ENCODE measurements around the gene PBX3. TPM values are rescaled to one million over a fixed set of nuclear protein-coding genes. Genes with fewer than 3 reads are reported as not detected.

The PBX3 gene
- total RNA-seq, 4 donors from 2014 or later, result 5.1 to 360 (median 44.1) TPM

DNA sequence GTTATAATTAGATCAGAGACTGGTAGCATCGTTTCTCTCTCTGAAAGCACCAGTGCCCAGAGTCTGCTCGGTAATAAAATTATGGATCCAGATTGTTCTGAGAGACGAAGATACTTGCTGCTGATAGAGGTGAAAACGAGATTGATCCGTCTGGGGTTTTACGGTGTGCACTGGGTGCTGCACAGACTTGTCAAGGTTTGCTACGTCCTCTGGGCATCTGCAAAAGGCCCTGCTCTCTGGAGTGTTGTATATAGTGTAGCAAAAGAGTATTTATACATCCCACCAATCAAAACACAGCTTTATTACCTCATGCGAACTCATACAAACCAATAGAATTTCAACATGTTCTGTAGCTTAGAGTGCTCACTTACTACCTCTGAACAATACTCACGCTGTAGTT, 219.3 kb downstream of the PBX3 start:
- H3K9me3 ChIP-seq, result no peaks in the 10 kb centered on the region

DNA sequence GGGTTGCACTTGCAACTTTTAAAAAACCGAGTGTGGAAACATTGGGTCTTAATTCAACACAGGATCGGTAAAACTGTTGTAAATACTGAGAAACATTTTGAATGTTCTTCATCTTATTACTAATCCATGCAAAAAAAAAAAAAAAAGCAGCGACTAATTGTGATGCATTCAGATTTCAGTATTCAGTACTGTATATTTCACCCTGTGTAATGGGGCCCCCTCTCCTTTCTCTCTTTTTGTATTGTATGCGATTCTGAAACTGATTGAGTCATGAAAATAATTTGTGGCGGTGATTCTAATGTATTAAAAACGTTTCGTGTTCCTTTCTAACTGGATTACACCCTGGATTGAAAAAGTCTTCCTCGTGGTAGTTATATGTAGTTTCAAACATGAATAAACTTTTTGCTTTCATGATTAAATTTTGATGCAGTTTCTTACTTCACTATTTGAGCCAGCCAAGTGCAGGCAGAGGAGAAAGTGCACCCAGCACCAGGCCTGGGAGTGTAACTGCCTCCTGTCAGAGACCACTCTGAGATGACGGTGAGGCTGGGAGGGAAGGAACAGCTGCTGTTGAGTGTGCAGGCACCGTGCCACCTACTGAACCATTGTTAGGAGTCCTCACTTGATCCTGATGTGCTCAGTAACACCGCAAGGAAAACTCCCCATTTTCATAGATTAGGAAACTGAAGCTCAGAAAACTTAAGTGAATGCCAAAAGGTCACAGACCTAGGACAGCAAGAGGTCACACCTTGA, 220.0 kb downstream of the PBX3 start:
- intact Hi-C loops (cut with DNase I; ENCODE audit: low total_unique reads), result no loop called here
- no peak overlapping the region for H3K27ac ChIP-seq

More for the DNA sequence above, 219.3 kb downstream of the PBX3 start:
- Histone ChIP-seq H3K36me3 (no peaks in the 10 kb centered on the region), H3K27ac (no peak overlapping the region), H3K4me3 (no peak overlapping the region), H3K4me1 (no peaks in the 10 kb centered on the region), H3K27me3 (no peaks in the 10 kb centered on the region)
- TF ChIP-seq, protein P1, sequence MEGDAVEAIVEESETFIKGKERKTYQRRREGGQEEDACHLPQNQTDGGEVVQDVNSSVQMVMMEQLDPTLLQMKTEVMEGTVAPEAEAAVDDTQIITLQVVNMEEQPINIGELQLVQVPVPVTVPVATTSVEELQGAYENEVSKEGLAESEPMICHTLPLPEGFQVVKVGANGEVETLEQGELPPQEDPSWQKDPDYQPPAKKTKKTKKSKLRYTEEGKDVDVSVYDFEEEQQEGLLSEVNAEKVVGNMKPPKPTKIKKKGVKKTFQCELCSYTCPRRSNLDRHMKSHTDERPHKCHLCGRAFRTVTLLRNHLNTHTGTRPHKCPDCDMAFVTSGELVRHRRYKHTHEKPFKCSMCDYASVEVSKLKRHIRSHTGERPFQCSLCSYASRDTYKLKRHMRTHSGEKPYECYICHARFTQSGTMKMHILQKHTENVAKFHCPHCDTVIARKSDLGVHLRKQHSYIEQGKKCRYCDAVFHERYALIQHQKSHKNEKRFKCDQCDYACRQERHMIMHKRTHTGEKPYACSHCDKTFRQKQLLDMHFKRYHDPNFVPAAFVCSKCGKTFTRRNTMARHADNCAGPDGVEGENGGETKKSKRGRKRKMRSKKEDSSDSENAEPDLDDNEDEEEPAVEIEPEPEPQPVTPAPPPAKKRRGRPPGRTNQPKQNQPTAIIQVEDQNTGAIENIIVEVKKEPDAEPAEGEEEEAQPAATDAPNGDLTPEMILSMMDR (IDR thresholded peaks at IDR 0.05), result no peak
- no peak for TF ChIP-seq POLR2A (IDR thresholded peaks at IDR 0.05)
- no peak for DNase-seq
- intact Hi-C loops (cut with DNase I; ENCODE audit: low total_unique reads), result no loop called here

DNA sequence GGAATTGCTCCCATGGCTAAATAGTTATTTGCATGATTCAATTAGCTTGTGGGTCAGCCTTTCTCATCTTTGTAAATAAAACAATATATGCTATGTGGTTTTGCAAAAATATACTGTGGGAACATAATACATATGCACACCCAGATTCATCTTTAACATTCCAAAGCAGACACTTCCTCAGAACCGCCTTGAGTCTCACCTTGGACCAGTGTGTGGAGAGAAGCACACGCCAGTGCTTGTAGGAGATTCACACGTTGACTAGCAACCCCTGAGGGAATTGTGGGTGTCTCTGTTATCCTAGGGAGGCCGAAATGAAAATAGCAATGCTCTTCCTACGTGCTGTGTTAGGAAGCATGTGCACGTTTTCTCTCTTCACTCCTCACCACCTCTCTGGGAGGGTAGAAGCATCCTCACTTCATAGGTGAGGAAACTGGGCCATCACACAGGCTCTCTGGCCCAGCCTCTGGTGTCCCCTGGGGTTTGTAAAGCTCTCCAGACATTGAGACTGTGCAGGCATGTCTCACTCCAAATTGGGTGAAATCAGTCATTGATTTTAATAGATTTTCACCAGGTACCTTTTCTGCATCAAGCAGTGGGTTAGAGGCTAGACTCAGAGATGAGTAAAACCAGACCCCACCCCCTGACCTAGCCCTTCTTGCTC, 221.7 kb downstream of the PBX3 start:
- no peak for DNase-seq
- Histone ChIP-seq H3K9me3 (no peaks in the 10 kb centered on the region), H3K4me3 (no peak overlapping the region), H3K27ac (no peak overlapping the region), H3K4me1 (no peaks in the 10 kb centered on the region), H3K36me3 (no peaks in the 10 kb centered on the region), H3K27me3 (no peaks in the 10 kb centered on the region)
- intact Hi-C loops (cut with DNase I; ENCODE audit: low total_unique reads), result no loop called here
- TF ChIP-seq POLR2A (IDR thresholded peaks at IDR 0.05), result no peak
- TF ChIP-seq, protein P1 (IDR thresholded peaks at IDR 0.05), result no peak

More for the DNA sequence above, 220.0 kb downstream of the PBX3 start:
- DNase-seq, result no peak
- Histone ChIP-seq H3K4me3 (no peak overlapping the region), H3K27me3 (no peaks in the 10 kb centered on the region), H3K4me1 (no peaks in the 10 kb centered on the region), H3K9me3 (no peaks in the 10 kb centered on the region), H3K36me3 (no peaks in the 10 kb centered on the region)
- TF ChIP-seq, protein P1 (IDR thresholded peaks at IDR 0.05), result no peak
- TF ChIP-seq POLR2A (IDR thresholded peaks at IDR 0.05), result no peak

DNA sequence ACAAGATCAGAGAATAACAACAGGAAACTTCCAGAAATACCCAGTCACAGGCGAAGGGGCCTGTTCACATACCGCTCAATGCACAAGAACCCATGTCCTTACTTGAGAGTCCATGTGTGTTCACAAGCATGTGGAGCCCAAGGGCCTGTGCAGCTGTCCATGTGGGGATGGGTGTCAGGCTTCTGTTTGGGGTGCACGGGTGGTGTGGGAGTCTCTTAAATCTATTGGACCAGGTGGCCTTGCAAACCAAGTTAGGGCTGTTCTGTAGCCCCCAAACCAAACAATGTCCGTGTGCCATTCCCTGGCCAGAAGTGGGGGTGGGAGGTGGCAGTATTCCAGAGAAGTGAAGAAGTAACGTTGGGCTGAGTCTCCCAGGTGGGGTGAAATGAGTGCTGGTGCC, 222.3 kb downstream of the PBX3 start:
- no peaks in the 10 kb centered on the region for H3K27me3 ChIP-seq
- TF ChIP-seq POLR2A (IDR thresholded peaks at IDR 0.05), result no peak
- TF ChIP-seq, protein P1 (IDR thresholded peaks at IDR 0.05), result no peak
- no peak for DNase-seq
- H3K9me3 ChIP-seq, result no peaks in the 10 kb centered on the region
- no peak overlapping the region for H3K4me3 ChIP-seq
- H3K36me3 ChIP-seq, result no peaks in the 10 kb centered on the region
- H3K27ac ChIP-seq, result no peak overlapping the region
- H3K4me1 ChIP-seq, result no peaks in the 10 kb centered on the region
- intact Hi-C loops (cut with DNase I; ENCODE audit: low total_unique reads), result no loop called here

DNA sequence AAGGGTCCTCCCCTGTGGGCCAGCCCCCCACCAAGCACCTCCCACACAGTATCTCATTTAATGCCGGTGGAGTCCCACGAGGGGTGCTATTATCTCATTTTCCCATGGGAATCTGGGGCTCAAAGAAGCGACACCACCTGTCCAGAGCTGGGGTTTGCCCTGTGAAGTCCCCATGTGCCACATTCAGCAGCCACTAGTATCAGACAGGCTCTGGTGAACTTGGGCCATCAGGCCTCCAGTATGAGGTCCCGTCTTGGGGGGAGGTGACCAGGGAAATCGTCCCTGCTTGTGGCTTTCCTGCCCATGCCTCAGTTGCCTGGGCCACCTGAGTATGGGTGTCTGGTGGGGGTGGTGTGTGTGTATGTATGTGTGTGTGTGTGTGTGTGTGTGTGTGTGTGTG, 222.7 kb downstream of the PBX3 start:
- no peaks in the 10 kb centered on the region for H3K27me3 ChIP-seq
- no peak for DNase-seq
- H3K9me3 ChIP-seq, result no peaks in the 10 kb centered on the region
- H3K36me3 ChIP-seq, result no peaks in the 10 kb centered on the region
- intact Hi-C loops (cut with DNase I; ENCODE audit: low total_unique reads), result no loop called here
- H3K4me3 ChIP-seq, result no peak overlapping the region
- TF ChIP-seq, protein P1 (IDR thresholded peaks at IDR 0.05), result no peak
- no peak for TF ChIP-seq POLR2A (IDR thresholded peaks at IDR 0.05)
- H3K27ac ChIP-seq, result no peak overlapping the region
- no peaks in the 10 kb centered on the region for H3K4me1 ChIP-seq
